Germinal center (tissue), 1 donor: ENCODE results near the gene HRH3.

Experiments
- DNase-seq: peaks from one replicate; pipeline ENCODE4 v3.0.0; 2012; ENCODE audit warnings: mixed read lengths, low spot score

Gene HRH3

DNA sequence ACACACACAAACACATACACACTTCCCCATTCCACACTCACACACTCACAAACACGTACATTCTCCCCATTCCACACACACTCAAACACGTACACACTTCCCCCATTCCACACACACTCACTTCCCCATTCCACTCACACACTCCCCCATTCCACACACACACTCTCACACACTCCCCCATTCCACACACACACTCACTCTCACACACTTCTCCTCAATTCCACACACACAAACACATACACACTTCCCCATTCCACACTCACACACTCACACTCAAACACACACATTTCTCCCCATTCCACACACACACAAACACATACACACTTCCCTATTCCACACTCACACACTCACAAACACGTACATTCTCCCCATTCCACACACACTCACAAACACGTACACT lies 9.6 kb upstream of the HRH3 start:
- no peak for DNase-seq

DNA sequence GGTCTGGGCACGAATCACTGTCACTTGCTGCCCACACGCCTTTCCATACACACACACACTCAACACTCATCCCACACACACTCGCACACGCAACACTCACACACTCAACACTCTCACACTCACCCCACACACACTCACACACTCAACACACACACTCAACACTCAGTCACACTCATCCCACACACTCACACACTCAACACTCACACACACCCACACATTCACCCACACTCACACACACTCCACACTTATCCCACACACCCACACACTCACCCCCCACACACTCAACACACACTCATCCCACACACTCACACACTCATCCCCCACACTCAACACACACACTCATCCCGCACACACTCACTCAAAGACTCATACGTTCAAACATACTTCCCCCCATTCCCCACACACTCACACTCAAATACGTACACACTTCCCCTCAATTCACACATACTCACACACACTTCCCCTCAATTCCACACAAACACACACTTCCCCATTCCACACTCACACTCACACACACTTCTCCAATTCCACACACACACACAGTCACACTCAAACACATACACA lies 9.0 kb upstream of the HRH3 start:
- no peak for DNase-seq

DNA sequence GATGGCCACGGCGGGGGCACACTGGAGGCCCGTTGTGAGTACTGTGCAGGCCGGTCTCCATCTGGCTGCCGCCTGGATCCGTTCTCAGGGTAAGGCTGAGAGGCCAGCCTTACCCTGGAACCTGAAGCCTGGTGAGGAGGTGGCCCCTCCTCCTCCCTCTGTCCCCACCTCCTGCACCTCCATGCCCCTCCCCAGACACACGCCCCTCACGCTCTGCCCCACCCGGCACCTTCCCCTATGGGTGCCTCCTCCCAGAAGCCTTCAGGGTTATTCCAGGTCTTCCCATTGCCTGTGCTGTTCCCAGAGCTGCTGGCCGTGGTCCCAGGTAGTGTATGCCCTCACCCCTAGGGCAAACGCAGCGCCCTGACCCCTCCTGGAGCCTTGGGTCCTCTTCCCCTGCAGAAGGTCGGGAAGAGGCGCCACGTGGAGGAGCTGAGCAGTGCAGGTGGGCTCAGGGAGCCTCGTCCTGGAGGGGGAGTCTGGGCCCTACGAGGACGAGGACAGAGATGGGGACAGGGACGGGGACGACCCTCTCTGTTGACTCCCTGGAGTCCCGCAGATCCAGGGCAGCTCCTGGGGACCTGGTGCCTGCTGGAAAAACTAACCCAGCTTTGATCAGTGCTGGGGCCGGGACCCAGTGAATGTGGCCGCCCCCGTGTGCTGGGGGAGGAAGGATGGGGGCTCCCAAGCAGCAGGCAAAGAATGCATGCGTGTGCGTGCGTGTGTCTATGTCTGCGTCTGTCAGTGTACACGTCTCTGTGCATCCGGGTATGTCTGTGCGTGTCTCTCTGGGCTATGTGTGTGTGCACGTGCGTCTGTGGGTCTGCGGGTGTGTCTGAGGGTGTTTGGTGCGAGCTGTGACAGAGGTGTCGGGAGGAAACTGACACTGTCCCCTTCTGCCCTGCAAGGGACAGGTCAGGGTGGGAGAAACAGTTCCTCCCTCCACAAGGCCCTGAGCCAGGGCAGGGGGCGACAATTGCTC lies 8.2 kb upstream of the HRH3 start:
- DNase-seq, result no peak

DNA sequence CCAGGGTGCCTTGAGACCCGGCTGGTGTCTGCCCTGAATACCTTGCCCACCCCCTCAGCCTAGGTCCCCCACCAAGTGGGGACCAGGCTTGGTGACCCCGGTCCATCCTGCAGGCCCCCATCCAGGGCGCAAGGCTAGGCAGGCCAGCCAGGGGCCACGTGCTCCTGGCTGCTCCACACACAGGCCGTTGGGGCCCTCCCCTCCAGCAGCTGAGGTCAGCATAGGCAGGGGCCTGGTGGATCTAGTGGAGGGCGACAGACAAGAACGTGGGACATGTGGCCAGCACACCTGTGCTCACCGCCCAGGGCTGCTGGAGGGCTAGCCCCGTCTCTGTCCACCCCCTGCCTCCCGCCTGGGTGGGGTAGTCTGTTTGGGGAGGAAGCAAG lies 7.5 kb upstream of the HRH3 start:
- no peak for DNase-seq

DNA sequence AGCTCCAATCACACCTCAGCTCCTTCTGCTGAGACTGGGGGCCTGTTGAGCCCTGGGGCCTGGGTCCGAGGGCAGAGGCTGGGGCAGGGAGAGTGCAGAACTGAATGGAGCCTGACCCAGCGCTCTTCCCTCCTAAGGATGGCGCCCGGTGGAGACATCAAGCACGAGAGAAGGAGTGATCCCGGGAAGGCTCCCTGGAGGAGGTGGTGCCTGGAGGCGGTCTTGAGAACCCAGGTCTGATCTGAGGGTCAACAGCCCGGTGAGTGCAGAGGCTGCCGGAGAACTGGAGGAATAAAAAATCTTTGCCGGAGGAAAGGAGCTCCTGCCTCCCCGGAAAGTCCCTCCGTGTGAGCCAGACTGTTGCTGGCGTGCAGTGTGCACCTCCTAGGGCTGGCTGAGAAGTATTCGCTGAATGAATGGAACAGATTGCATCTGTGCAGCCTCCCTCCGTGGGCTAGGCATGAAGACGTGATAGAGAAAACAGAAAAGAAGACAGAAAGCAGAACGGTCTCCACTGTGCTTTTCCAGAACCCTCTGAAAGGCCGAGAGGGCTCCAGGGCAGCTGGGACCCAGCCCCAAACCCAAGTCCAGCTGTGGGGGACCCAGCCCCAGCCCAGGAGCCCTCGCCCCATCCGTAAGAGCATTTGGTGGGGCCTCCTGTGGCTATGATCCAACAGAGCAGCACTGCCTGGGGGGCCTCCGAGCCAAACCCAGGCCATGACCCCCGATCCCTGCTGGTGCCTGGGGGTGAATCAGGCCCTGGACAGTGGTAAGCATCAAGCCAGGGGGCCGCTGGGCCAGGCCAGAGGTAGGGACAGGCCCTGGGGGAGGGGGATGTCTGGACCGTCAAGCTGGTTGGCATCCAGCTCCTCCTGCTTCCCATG lies 6.9 kb upstream of the HRH3 start:
- DNase-seq, result no peak

DNA sequence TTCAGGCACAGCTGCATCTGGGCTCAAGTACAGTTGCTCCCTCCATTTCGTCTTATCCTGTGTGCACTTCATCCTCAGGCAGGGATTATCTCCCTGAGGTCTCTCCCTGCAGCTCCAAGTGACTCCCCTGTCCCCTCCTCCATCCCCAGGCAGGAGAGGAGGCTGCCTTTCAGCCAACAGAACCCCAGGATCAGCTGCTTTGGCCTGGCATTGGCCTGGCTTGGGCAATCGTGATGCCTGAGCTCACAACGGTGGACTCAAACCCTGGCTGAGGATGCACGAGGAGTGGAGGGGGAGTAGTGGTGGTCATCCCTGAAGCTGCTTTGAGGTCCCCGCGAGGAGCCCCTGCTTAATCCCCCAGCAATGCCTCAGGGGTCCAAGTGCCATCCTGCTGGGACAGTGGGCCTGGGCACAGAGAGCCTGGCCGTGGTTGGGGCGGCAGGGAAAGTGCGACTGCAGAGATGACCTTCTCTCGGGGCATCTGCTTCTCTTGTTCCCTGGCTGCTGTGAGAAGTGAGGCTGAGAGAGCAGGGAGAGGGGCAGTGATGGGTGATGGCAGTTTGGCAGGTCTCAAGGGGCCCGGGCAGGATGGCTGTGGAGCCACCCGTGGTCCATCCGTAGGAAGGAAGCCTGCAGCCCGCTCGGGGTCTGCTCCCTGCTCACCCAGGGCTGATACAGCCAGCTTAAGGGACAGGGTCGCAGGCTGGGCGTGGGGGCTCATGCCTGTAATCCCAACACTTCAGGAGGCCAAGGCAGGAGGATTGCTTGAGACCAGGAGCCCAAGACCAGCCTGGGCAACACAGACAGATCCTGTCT lies 6.0 kb upstream of the HRH3 start:
- no peak for DNase-seq

DNA sequence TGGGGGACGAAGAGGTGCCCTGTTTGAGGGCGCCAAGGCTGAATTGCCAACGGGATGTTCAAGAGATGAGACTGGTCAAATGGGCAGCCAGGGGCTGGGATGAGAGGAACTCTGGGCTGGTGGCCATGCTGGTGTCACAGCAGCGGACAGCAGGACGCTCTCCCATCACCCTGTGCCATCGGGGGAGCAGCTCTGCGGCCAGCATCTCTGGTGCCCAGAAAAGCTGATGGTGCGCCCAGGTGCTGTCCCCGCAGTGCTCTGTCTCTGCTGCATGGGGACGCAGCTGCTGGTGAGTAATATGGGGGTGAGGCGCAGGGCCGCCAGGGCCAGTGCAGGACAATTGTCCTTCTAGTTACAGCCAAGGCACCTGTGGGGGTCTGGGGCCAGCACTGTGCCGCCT lies 4.9 kb upstream of the HRH3 start:
- no peak for DNase-seq

DNA sequence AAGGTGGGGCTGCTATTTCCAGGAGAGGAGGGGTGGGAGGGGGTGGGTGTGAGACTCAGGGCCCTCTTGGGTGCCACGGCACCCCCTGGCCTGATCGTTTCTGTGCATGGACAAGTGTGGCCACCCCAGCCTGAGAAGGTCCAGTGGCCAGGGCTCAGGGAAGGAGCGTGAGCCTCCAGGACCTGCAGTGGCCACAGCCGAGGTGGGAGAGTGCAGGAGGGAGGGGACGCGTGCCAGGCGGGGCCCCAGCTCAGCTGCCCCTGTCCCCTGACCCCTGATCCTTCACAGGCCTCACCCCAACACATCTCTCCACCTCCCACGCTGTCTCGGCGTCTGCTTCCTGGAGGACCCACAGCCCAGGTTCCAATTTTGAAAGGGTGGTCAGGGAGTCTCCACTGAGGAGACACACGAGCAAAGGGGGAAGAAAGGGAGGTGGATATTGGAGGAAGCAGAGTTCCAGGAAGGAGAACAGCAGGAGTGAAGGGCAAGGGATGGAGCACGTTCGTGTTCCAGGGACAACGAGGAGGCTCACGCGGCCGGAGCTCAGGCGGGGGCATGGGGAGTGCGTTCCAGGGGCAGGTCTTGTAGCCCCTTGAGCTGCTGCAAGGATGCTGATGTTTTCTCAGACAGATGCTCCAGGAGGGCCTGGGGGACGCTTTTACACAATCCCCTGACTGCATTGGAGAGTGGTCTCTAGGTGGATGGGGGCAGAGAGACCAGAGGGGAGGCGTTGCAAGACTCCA lies 4.2 kb upstream of the HRH3 start:
- DNase-seq, result no peak

DNA sequence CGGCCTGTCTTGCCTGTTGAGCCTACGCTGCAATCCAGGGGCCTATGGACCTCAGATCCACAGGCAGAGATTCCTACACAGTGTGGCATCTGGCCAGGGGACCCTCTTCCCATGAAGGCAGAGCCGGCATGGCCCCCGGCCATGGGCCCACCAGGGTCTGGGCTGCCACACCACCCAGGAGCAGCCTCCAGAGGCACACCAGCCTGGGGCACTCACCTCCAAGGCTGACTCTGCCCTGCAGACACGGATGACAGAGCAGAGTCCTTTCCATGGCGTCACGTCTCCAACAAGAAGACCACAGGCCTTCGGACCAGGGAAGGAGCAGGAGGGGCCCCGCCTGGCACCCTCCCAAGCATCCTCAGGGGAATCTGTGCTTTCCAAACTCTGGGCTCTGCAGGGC lies 3.5 kb upstream of the HRH3 start:
- no peak for DNase-seq

DNA sequence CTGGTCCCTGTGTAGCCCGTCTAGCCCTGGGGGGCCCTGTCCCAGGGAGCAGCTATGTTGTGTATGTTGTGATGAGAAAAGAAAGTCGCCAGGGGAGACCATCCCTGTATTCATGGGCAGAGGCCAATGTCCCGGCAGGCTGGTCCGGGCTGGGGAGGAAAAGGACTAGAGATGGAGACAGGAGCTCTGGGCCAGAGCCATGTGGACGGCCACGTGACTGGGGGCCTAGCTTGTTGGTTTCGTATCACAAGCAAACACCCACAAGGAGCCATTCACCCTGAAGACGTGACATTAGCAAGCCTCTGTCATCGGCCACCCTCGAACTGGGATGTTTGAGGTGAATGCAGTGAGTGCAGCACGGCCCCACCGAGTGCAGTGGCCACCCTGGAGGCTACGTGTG lies 2.9 kb upstream of the HRH3 start:
- DNase-seq, result no peak

DNA sequence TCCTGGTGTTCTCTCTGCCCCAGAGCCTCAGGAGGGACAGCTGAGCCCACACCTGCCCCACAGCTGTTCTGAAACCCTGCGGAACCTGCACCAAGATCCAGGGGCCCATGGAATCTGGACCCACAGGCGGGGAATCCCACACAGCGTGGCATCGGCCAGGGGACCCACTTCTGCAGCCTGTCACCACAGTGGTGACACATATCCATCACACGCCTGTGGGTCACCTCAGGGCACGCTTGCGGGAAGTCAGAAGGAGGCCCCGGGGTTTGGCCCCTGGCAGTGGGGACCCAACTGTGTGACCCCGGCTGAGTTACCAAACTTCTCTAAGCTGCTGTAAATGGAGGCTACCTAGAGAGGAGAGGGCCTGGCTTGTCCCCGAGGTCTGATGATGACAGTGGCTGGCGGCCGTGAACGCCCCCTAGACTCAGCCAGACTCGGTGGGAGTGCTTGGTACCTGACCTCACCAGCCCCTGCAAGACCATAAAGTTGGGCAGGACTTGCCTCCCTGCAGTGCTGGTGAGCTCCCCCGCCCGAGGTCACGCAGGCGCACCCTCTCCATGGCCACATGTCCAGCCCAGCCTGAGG lies 2.3 kb upstream of the HRH3 start:
- DNase-seq, result no peak

DNA sequence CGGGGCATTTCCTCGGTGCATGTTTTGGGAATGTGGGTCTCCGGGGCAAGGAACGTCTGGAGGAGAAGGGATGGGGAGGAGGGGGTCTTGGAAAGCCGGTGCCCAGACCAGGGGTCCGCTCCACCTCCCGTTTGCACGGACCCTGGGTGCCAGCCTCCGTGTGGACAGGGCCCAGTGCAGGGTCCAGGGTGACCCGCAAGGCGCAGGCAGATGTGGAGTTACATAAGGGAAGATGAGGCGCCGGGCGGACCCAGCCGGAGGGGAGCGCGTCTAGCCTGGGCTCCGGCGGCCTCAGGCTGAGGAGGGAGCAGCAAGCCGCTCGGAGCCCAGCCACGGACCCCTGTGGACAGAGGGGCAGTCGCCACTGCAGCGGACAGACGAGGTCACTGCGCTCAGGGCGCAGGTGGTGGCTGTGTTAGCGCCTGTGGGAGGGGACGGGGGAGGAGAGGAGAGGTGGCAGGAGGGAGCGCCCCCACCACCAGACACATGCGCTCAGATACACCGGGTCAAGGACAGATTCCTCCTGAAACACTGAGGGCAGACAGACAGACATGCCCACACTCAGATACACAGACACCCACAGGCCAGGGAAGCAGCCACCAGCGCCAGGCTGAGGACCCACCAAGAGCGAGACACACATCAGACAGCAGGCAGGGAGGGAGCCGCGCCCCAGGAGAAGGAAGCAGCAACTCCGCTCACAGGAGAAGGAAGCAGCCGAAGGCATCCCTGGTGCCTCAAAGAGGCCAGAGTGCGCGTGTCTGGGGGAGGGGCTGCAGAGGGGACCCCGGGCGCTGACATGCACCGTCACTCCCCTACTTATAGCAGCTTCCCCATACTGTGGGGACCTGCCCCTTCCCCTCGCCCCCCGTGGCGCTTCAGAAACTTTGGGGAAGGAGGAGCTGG lies 839 bp upstream of the HRH3 start:
- no peak for DNase-seq

DNA sequence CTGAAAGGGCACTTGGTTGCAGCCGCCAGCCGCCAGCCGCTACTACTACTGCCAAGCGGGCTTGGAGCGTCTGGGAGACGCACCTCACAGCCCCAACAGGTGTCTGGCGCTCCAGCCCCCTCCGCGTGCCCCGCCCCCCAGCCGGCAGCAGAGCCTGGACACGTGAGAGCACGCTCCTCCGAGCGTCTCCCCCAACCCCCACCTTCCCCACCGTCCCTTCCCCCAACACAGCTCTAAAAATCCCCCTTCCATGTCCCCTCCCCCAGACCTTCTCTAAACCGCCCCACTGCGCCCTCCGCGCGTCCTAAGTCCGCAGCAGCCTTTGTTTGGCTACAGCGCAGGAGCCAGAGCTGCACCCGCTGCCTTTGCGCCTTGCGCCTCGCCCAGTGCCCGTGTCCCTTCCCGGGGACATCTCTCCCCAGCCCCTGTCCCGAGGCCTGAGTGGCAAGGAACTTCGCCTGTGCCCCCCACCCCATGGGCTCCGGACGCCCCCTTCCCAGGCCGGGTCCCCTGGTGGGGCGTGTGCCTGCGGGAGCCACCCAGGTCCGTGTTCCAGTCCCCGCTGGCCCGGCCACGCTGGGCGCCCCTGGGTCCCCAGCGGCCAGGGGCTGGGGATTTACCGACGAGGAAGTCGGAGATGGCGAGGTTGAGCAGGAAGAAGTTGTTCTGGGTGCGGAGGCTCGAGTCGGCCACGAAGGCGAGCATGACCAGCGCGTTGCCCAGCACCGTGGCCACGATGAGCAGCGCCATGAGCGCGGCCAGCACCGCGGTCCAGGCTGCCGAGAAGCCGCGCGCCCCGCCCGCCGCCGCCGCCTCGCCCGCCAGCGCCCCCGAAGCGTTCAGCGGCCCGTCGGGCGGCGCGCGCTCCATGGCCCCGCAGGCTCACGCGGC lies 732 bp downstream of the HRH3 start:
- DNase-seq, result no peak

DNA sequence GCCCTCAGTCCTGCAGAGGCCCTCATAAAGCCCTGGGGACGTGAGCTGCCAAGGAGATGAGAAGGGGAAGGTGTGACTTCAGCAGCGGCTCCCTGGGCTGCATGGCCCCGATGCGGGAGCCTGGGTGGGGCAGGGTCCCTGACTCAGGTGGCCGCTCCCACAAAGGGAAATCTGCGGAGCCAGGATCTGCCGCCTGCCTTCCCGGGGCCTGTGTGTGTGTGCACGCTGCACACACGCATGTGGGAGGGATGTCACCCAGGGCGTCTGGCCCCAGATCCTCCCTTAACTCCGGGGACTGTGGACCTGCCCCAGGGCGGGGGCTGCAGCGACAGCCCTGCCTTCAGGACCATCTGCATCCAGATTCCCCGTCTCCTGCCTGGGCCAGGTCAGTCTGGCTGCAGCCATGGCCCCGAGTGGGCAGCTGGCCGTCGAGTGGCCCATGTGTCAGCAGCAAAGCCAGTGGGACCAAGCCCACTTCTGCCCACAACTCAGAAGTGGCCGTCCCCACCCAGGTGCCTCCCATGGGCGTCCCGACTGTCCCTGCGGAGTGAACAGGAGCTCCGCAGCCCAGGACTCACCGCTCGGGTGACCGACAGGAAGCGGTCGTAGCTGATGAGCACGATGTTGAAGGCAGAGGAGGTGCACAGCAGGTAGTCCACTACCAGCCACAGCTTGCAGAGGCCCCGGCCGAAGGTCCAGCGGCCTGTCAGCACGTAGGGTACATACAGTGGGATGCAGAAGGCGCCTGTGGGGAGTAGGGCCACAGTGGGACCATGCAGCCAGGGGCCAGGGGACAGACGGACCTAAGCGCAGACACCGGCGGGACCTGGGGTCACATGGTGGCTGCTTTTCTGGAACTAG lies 1.9 kb downstream of the HRH3 start:
- DNase-seq, result no peak

DNA sequence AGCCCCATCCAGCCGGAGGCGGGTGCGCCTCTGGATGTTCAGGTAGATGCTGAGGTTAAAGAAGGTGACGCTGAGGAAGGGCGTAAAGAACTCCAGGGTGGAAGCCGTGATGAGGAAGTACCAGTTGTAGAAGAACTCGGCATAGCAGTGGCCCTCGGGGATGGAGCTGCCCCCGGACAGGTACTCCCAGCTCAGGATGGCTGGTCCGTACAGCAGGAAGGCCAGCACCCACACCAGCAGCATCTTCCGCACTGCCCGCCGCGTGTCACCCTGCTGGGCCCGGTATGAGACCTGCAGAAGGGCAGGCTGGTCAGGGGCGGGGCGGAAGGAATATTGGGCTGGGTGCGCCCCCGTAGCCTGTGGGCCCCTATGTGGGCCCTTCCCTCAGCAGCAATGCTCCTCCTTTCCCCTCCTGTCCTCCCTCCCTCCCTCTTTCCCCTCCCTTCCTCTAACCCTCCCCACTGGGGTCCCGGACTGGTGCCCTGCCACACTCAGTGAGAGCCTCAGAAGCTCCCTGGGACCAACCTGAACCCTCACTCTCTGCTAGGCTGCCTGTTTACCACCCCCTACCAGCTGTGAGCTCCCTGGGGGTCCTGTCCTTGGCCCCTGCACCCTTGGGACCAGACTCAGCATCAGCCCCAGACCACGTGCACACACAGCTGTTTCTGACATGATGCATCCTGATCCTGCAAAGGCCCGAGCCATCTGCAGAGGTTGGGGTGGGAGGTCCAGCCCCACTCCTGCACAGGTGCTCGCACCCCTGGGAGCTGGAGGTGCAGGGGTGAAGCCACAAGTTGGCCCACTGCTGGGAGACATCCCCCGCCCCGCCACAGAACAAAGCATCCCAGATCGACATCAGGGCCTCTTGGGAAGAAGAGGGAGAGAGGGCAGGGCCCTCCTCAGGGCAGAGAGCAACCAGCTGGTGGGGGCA lies 3.2 kb downstream of the HRH3 start:
- DNase-seq, result no peak

DNA sequence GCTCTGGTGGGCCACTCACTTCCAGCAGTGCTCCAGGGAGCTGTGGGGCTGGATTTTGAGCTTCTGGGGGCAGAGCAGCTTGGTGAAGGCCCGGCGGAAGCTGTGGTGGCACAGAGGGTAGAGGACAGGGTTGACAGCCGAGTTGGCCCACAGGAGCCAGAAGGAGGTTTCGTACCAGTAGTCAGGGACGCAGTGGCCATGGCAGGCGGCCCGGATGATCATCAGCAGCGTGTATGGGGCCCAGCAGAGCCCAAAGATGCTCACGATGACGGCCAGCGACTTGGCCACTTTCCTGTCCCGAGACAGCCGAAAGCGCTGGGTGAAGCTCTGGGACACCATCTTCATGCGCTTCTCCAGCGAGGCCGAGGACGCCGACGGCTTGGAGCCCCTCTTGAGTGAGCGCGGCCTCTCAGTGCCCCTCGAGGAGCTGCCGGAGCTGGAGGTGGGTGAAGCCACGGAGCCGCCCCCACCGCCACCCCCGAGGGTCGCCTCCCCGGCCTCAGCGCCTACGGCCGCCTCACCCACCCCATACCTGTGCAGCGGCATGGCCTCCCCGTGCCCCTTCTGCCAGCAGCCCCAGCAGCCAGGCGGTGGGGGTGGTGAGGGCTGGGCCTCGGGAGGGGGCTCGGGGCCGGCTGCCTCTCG lies 4.0 kb downstream of the HRH3 start:
- DNase-seq, result no peak
